ENCODE measurements around the gene DPAGT1. TPM values are rescaled to one million over a fixed set of nuclear protein-coding genes. Genes with fewer than 3 reads are reported as not detected.
"Not testable (repeated sequence)": the region's sequence is repeated elsewhere in the genome, so short reads cannot be mapped to it uniquely, and the experiment has no call there.

DPAGT1 gene
- 10 to 100 TPM; 24.4 to 35.7 (median 30.7) TPM for polyA plus RNA-seq (ENCODE audit: insufficient read length in 10 of 10)
- long read RNA-seq, donor 1, partial matches to known transcripts = 0 of 4 reads
- long read RNA-seq, donor 1, other reads (novel, unspliced or antisense) = 0 of 4 reads
- long read RNA-seq, donor 2, transcript DPAGT1-201 (9 exons, 2,205 nt) = major isoform, 5 of 9 reads
- long read RNA-seq, donor 2, partial matches to known transcripts = 0 of 9 reads
- long read RNA-seq, donor 2, other reads (novel, unspliced or antisense) = 0 of 9 reads
- long read RNA-seq, donor 3 = 0 reads
- long read RNA-seq, donor 4, partial matches to known transcripts = 8 of 11 reads
- long read RNA-seq, donor 4, other reads (novel, unspliced or antisense) = 0 of 11 reads
- long read RNA-seq, donor 5, partial matches to known transcripts = 0 of 7 reads
- long read RNA-seq, donor 5, other reads (novel, unspliced or antisense) = 0 of 7 reads
- long read RNA-seq, donor 6, partial matches to known transcripts = 9 of 17 reads
- long read RNA-seq, donor 6, other reads (novel, unspliced or antisense) = 0 of 17 reads
- long read RNA-seq, donor 7, partial matches to known transcripts = 7 of 14 reads
- long read RNA-seq, donor 7, other reads (novel, unspliced or antisense) = 0 of 14 reads
- long read RNA-seq, donor 8, partial matches to known transcripts = 0 of 3 reads
- long read RNA-seq, donor 8, other reads (novel, unspliced or antisense) = 0 of 3 reads
- long read RNA-seq, donor 9, partial matches to known transcripts = 0 of 2 reads
- long read RNA-seq, donor 9, other reads (novel, unspliced or antisense) = 0 of 2 reads

DNA sequence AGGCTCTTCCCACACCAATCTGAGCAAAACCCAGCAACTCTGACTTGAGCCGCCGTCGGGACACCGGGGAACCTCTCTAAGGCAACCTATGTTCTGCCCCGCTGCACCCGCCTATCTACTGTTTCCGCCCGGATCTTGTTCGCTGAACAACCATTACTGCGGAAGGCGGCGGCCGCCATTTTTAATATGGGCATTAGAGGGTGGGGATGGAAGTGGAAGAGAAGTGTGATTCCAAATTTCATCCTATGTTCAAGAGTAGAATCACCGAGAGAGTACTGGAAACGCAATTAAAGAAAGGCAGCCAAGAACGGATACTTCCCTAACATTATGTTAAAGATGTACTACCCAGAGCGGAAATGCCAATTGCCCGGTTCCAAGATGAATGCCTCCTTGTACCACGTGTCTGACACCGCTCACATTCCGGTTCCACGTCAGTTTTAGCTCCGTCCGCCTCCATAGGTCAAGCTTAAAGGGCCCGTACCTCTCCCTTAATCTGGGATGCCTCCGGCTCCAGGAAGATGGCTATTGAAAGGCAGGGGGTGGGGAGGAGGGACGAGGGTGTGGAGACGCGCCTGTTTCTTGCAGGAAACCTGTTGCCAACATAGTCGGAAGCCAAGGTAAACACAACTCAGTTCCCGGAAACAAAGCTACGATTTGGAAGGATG is at the start of gene DPAGT1:
DPAGT1 (minus strand) TSS at position 95 of the 665 bp plus-strand sequence. CDS start 198 bp downstream, outside the sequence.
- DNase-seq = peak; percentile 95 to 98 (median 98)

DNA sequence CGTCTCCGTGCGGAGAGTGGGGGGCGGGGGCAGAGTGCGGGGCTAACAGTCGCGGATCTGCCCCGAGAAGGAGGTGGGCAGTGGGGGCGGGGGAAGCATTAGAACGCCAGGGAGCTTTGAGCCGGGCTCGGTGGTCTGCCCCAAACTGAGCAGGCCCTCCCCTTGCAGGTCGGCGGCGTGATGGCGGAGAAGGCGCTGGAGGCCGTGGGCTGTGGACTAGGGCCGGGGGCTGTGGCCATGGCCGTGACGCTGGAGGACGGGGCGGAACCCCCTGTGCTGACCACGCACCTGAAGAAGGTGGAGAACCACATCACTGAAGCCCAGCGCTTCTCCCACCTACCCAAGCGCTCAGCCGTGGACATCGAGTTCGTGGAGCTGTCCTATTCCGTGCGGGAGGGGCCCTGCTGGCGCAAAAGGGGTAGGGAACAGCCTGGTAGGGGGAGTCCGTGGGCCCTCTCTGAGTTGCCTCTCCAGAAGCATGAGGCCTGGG is 48.2 kb upstream of the DPAGT1 start:
- DNase-seq = no peak

DNA sequence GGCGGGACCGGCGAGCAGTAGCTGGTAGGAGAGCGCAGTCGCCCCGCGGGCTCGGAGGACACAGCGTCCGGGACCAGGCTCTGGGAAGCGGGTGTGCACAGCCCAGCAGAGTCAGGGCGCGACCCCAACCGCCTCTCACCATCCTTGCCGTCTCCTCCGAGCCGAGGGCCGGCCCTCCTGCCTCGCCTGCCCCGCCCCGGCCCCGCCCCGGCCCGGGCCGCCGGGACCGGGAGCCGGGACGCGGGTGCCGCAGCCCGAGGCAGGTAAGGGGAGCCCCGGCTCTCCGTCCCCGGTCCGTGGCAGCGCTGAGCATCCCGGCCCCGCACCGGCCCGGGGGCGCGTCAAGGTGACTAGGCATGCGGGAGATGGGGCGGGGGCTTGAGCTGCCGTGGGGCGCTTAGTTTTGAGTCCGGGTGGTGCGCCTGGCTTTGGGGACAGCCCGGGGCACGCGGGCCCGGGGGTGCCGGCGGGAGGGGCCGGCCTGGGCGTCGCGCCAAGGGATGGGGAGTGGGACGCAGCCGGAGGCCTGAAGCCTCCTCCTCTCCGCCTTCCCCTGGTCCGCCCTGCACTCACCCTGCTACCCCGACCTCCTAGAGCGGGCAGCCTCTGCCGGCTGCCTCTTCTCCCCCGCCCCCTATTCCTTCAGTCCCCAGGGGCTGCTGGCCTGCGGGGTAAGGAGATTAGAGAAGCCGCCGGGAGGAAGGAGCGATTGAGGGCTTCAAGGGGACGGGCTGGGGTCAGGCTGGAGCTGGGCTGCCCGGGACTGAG is 47.5 kb upstream of the DPAGT1 start, which contains the start of gene ABCG4:
ABCG4 (plus strand) TSS at position 35 of the 768 bp plus-strand sequence. CDS start 914 bp downstream, outside the sequence.
- DNase-seq = peak in 1 of 3 donors; percentile 40

DNA sequence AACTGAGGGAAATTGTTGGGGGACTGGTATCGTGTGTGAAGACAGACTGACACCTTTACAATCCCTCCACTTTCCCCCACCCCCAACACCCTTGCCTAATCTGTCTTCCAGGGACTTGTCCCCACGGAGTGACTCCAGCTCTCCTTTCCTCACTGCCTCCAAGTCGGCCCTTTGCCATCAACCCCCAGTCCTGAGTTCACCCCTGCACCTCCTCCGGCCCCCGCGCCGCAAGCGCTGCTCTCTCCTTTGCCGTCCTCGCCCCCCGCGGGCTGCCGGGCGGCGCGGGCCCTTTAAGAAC is 47.0 kb upstream of the DPAGT1 start:
- no peak for DNase-seq

DNA sequence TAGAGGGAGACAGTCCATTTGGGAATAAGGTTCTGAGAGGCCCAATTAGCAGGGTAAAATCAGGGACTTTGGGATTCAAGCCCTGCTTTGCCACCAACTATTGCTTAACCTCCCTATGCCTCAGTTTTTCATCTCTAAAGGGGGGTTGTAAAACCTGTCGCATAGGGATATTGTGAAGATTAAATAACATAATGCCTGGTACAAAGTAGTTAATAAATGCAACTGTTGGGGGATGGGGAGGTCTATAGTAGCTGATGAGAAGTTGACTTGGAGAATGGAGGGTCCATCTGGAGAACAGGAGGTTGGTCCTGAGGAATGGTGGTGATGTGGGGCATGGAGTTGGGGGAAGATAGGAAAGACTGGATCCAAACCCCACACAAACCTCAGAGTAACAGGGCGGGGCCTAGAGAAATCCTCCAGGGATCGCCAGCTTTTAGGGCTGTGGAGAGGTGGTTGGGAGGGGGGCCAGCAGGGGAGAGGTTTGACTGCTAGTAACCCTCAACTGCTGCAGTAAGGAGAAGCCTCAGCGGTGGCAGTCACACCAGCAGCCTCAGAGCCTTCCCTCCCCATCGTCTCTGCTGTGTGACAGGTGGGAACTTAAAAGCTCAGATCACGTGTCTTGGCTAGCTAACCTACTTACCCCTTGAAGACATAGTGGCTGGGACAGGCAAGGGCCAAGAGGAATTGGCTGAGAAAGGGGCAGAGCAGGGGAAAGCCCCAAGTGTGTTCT is 46.1 kb upstream of the DPAGT1 start:
- no peak for DNase-seq

DNA sequence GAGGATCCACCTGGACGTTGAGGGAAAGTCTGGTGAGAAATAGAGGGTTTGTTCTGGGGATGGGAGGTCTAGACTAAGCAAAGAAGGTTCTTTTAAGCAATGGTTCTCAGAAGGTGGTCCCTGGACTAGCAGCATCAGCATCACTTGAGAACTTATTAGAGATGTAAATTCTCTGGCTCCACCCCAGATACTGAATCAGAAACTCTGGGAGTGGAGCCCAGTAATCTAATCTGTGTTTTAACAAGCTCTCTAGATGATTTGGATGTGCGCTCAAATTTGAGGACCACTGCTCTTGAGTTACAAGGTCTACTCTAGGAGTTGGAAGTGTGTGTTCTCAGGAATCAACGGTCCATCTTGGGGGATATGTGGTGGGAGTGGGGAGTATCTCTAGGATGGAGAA is 43.9 kb upstream of the DPAGT1 start:
- DNase-seq = no peak

DNA sequence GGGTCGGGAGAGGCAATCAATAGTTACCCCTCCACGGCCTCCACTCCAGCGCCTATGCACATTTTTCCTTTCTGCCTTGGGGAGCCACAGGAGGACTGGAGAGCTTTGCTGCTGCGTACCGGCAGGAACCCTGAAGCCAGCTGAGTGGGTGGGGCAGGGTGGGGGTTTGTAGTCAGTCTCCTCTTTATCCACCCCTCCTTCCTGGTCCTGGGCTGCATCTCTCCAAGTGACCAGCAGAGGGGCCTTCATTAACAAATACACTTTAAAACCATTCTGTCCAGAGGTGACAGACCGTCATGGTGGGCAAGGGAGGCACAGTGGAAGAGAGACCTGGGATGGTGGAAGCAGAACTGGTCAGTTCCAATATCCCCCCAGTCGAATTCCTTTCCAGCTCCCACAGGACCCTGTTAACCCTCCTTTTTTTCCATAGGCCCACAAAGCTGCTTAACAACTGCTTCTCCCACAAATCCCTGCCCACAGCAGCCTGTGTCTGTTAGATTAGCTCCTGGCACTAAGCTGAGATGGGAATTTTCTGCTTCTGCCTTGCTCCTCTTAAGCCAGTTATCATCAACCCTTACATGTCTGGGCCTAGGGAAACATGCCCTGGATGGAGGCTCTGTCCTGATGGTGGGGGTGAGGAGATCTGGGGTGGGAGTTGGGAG is 43.3 kb upstream of the DPAGT1 start:
- peak; percentile 28 to 71 (median 49) for DNase-seq

DNA sequence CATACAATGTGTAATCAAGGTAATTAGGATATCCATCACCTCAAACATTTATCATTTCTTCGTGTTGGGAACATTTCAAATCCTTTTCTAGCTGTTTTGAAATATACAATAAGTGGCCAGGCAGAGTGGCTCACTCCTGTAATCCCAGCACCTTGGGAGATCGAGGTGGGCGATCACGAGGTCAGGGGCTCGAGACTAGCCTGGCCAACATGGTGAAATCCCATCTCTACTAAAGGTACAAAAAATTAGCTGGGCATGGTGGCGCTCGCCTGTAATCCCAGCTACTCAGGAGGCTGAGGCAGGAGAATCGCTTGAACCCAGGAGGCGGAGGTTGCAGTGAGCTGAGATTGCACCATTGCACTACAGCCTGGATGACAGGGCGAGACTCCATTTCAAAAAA is 37.6 kb upstream of the DPAGT1 start:
- not testable (repeated sequence) for DNase-seq

DNA sequence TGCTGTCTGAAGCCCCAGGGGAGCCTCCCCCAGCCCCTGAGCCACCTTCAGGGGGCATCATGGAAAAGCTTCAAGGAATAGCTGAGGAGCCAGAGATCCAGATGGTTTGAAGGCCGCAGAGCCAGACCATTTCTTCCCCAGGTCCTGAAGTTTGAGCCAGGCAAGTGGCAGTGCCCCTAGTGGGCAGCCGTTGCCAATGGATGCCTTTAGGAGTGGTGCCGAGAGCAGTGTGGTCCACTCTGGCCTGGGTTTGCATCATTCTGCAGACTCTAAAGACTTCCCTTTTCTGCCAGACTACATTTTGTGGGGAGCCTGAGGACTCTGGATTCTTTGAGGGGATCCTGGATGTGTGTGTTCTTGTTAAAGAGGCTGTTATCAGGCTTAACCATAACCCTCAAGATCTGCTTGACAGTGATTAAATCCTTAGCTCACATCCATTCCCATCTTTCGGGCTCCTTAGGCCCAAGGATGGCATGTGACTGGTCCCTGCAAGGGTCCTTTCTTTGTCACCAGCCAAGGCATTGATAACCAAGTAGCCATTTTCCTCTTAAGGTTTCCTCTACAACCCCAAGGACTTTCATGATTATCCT is 32.8 kb upstream of the DPAGT1 start:
- DNase-seq = no peak

DNA sequence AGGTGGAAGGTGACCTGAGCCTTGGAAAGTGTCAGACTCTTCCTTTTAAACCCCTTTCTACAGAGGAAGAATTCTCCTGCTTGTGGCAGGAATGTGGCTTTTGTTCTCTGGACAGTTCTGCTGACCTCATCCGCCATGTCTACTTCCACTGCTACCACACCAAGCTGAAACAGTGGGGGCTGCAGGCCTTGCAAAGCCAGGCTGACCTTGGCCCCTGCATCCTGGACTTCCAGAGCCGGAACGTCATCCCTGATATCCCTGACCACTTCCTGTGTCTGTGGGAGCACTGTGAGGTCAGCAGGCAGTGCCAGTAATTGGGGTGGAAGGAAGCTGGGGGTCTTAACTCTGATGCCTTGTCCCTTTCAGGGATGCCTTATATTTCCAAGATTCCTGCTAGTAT is 29.0 kb upstream of the DPAGT1 start:
- DNase-seq = no peak

DNA sequence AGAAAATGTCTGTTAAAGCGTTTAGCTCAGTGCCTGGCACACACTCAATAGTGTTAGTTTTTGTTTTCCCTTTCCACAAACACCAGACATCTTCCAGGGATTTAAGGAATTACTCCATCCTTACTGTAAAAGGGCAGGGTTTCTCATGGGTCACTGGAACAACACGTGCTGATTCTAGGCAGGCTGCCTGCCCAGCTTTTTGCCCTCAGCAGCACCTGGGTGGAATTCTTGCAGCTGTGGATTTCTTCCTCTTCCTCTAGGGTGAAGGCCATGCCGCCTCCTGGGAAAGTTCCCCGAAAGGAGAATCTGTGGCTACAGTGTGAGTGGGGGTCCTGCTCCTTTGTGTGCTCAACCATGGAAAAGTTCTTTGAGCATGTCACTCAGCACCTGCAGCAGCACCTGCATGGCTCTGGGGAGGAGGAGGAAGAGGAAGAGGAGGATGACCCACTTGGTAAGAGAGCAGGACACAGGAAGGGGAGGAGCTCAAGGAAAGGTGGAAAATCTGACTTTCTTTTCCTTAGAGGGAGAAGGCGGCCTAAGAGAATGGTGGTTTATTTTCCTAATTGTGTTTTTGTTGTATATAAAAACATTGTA is 25.1 kb upstream of the DPAGT1 start:
- no peak for DNase-seq

DNA sequence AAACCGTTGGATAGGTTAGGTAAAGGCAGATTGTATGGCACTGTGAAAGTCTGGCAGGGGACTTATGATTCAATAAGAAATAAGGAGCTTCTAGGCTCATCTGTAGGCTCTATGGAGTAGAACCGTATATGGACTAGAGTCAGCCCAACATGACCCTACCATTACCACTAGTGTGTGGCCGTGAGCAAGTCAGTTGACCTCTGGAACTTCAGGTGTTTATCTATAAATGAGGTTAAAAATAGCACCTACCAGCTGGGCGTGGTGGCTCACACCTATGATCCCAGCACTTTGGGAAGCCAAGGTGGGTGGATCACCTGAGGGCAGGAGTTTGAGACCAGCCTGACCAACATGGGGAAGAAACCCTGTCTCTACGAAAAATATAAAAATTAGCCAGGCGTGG is 24.2 kb upstream of the DPAGT1 start:
- no peak for DNase-seq

DNA sequence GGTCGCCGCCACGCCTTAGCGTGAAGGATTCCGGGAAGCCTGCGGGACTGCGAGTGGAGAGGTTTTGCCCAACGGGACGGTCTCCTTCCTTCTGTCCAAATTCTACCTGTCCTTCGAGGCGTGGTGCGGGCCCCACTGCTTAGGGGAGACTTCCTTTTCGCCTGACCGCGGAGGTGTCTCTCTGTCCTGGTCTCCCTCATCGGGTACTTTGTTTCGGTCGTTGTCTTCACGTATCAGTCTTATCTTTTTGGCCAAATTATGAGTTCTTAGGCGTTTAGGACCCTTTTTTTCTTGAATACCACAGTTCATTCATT is 20.1 kb upstream of the DPAGT1 start:
- DNase-seq = no peak

DNA sequence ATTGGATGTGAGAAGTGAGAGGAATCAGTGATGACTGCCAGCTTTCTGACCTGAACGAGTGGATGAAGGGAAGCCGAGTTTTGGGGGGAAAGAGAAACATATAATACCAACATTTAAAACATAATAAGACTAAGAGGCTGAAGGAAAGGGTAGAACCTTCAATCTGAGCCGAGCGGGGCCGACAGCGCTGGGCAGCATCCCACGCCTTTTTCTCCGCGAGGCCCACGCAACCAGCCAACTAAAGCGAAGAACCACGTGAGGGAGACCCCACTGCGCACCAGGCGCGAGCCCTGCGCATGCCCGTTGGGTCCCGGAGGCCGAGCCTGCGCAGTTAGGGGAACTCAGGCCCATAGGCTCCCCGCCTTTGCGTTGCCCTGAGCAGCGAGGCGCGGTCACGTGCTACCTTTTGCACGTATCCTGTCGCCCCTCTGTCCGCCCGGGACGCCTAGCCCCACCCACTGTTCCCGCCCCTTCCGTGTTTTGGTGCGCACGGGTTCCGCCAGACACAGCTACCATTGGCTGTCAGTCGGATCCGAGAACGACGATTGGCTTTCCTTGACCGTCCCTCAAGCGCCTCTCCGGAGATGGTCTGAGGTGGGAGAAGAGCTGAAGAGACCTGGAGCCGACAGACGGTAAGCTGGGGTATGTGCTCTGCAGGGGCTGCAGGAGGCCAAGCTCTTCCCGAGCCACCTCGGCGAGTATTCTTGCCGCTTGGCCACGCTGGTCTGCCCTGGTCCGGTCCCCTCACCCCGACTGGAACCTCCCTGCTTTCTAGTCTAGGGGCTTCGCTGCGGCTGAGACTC is 19.6 kb upstream of the DPAGT1 start, which contains the start of gene HINFP:
HINFP (plus strand) TSS at position 573 of the 803 bp plus-strand sequence. CDS start 5,365 bp downstream, outside the sequence.
- peak; percentile 99 for DNase-seq

DNA sequence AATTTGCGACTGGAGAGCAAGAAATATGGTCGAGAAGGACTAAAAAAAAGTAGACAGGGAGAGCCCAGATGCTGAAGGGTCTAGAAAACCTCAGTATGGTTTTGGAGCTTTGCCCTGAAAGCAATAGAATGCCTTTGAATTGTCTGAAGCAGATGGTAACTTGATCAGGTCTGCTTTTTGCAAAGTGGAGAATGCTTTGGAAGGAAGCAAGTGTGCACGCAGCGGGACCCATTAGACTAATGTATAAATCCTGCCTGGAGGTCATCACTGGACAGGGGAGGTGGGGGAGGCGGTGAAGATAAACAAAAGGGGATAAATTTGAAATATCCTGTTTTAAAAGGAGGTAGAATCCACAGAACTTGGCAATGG is 19.0 kb upstream of the DPAGT1 start:
- DNase-seq = no peak

DNA sequence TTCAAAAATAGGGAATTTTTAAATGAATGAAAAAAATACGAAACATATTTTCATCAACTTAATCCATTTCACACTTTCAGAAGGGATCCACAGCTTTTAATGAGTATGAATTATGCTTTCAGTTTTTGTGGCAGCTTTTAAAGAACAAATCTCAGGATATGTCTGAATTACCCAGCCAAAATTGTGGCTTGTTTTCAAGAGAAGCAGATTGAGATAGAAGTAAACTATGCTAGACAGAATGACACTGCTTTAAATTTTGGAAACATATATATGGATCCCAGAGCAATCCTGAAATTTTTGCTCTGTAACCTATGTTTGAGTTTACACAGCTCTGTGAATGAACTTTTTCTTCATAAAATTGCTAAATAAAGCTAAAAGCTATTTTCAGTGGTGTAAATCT is 17.3 kb upstream of the DPAGT1 start:
- no peak for DNase-seq

DNA sequence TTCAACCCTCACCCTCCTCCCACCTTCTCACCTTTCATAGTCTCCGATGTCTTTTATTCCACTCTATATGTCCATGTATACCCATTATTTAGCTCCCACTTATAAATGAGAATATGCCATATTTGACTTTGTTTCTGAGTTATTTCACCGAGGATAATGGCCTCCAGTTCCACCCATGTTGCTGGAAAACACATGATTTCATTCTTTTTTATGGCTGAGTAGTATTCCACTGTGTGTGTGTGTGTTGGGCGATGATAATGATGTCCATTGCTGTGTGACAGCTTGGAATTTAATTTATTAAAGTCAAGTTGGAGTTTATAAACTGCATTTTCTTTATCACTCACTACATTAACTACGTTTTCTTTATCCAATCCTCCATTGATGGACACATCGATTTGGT is 16.6 kb upstream of the DPAGT1 start:
- no peak for DNase-seq

DNA sequence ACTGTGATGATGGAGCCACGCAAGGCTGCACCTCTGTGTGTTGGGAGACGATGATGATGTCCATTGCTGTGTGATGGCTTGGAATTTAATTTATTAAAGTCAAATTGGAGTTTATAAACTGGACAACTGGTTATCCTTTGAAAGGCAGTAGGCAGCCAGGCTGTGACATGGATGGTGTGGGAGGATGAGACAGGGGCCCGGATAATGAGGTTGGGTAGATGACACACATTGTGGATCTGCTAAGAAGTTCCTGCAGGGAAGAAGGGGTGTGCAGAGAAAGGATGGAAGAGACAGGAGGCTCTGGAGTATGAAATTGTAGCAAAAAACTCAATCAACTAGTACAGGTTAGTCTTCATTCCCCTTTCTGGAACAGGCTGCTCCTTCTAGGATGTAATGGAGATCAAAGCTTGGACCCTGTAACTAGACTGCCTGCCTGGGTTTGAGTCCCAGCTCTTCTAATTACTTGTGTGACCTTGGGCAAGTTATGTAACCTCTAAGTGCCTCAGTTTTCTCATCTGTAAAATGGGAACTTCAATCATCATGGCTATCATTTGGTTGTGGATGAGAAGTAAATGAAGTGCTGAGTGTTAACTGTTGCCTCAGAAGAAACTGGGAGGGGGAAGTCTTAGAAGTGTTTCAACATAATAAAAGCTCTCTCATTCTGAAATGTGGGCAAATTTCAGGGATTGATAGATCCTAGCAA is 15.5 kb upstream of the DPAGT1 start:
- no peak for DNase-seq

Measured in muscle of back (tissue), 13 donors.